ENCODE measurements around the gene NTSR1. TPM values are rescaled to one million over a fixed set of nuclear protein-coding genes. Genes with fewer than 3 reads are reported as not detected.

NTSR1 gene
- total RNA-seq, 1 donor: under 0.01 TPM

GRCh38 chr20:62692801-62693523 lies 15.7 kb upstream of the NTSR1 start:
- no peak for DNase-seq (ENCODE audit: low read depth)
- no peak overlapping the region for H3K4me3 ChIP-seq (ENCODE audit: low read depth, low read length)
- no peak for TF ChIP-seq CTCF (IDR thresholded peaks at IDR 0.05; ENCODE audit: insufficient read depth, low read depth, low read length)

GRCh38 chr20:62693524-62693922 lies 15.1 kb upstream of the NTSR1 start:
- no peak overlapping the region for H3K4me3 ChIP-seq (ENCODE audit: low read depth, low read length)
- DNase-seq (ENCODE audit: low read depth): no peak
- TF ChIP-seq CTCF (IDR thresholded peaks at IDR 0.05; ENCODE audit: insufficient read depth, low read depth, low read length): no peak

GRCh38 chr20:62694106-62694505 lies 14.5 kb upstream of the NTSR1 start:
- TF ChIP-seq CTCF (IDR thresholded peaks at IDR 0.05; ENCODE audit: insufficient read depth, low read depth, low read length): no peak
- no peak overlapping the region for H3K4me3 ChIP-seq (ENCODE audit: low read depth, low read length)
- no peak for DNase-seq (ENCODE audit: low read depth)

- no peak for TF ChIP-seq CTCF (IDR thresholded peaks at IDR 0.05; ENCODE audit: insufficient read depth, low read depth, low read length)
- H3K4me3 ChIP-seq (ENCODE audit: low read depth, low read length): no peak overlapping the region
- no peak for DNase-seq (ENCODE audit: low read depth)
Measured at GRCh38 chr20:62694868-62695267, 13.8 kb upstream of the NTSR1 start.

GRCh38 chr20:62695448-62696414 lies 12.9 kb upstream of the NTSR1 start:
- no peak for DNase-seq (ENCODE audit: low read depth)
- H3K4me3 ChIP-seq (ENCODE audit: low read depth, low read length): no peak overlapping the region
- TF ChIP-seq CTCF (IDR thresholded peaks at IDR 0.05; ENCODE audit: insufficient read depth, low read depth, low read length): no peak

- no peak overlapping the region for H3K4me3 ChIP-seq (ENCODE audit: low read depth, low read length)
- no peak for DNase-seq (ENCODE audit: low read depth)
- TF ChIP-seq CTCF (IDR thresholded peaks at IDR 0.05; ENCODE audit: insufficient read depth, low read depth, low read length): no peak
Measured at GRCh38 chr20:62696434-62696957, 12.1 kb upstream of the NTSR1 start.
